DND-41 (cell line): ENCODE data around the gene IFT20.

ENCODE experiments used
- EZH2 ChIP-seq: IDR thresholded peaks from 3 replicates; pipeline ENCODE4 v1.6.1; 2012; ENCODE audit warnings: borderline replicate concordance, low read depth, mild to moderate bottlenecking, moderate library complexity, low read length, inconsistent platforms; ENCODE audit not compliant: severe bottlenecking
- TF ChIP-seq, protein P1 (sequence below): IDR thresholded peaks from 2 replicates; pipeline ENCODE4 v1.5.1; 2012; ENCODE audit warnings: borderline replicate concordance, low read length, moderate library complexity, mild to moderate bottlenecking; ENCODE audit not compliant: poor library complexity, severe bottlenecking; ENCODE audit errors: extremely low read depth

DNA sequence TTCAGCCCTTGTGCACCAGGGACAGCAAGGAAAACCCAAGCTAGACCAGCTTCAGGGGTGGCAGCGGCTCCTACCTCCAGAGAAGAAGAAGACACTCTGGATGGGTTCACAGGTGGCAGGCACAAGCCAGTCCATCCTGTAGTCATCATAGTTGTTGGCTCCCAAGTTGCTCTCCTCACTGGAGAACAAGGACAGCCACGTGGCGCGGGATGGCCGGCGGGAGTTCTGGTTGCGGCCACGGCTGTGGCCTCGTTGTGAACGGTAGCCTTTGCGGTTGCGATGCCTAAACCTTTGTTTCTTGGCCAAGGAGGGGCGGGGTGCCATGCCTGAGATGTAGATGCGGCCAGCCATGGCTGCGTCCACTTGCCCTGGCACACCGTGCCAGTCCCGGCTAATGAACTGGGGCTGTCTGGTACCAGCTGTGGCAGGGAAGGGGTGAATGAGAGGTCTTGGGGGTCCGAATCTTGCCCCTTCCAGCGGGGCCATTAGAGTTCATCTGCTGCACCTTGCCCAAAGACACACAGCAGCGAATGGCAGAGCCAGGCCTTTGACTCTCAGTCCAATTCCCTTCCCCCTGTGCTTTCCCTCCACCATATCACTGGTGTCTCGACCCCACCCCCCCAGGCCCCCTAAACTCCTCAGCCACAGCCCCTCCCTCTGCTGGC is 32.5 kb upstream of the IFT20 start:
- TF ChIP-seq EZH2: no peak
- TF ChIP-seq, protein P1, sequence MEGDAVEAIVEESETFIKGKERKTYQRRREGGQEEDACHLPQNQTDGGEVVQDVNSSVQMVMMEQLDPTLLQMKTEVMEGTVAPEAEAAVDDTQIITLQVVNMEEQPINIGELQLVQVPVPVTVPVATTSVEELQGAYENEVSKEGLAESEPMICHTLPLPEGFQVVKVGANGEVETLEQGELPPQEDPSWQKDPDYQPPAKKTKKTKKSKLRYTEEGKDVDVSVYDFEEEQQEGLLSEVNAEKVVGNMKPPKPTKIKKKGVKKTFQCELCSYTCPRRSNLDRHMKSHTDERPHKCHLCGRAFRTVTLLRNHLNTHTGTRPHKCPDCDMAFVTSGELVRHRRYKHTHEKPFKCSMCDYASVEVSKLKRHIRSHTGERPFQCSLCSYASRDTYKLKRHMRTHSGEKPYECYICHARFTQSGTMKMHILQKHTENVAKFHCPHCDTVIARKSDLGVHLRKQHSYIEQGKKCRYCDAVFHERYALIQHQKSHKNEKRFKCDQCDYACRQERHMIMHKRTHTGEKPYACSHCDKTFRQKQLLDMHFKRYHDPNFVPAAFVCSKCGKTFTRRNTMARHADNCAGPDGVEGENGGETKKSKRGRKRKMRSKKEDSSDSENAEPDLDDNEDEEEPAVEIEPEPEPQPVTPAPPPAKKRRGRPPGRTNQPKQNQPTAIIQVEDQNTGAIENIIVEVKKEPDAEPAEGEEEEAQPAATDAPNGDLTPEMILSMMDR: no peak
